Neuronal stem cell (in vitro differentiated cells): ENCODE data around the gene RABIF.
"Not testable (repeated sequence)": the region's sequence is repeated elsewhere in the genome, so short reads cannot be mapped to it uniquely, and the experiment has no call there.

Experiments
- DNase-seq: peaks from one replicate; pipeline ENCODE4 v3.0.0-alpha.2; 2013; ENCODE audit warnings: low spot score
- H2AFZ ChIP-seq: one replicate; pipeline ENCODE4 v1.6.1; 2013; ENCODE audit warnings: mild to moderate bottlenecking, low read length, inconsistent platforms
- H2AK5ac ChIP-seq: 2 replicates; pipeline ENCODE4 v1.6.1; 2013; ENCODE audit warnings: low read depth, mild to moderate bottlenecking, inconsistent platforms, low read length, moderate library complexity, mixed read lengths
- H2BK120ac ChIP-seq: 2 replicates; pipeline ENCODE4 v1.6.1; 2013; ENCODE audit warnings: low read depth, mild to moderate bottlenecking, inconsistent platforms, low read length, moderate library complexity, mixed read lengths
- H2BK12ac ChIP-seq: one replicate; pipeline ENCODE4 v1.6.1; 2013; ENCODE audit warnings: low read length, inconsistent platforms
- H2BK15ac ChIP-seq: 2 replicates; pipeline ENCODE4 v1.6.1; 2013; ENCODE audit warnings: mild to moderate bottlenecking, low read length, inconsistent platforms, mixed read lengths
- H2BK5ac ChIP-seq: one replicate; pipeline ENCODE4 v1.6.1; 2013; ENCODE audit warnings: inconsistent platforms, mild to moderate bottlenecking, low read length, moderate library complexity
- H3K14ac ChIP-seq: one replicate; pipeline ENCODE4 v1.6.1; 2013; ENCODE audit warnings: low read length, inconsistent platforms
- H3K18ac ChIP-seq: 2 replicates; pipeline ENCODE4 v1.6.1; 2013; ENCODE audit warnings: low read length, inconsistent platforms
- H3K23ac ChIP-seq: 2 replicates; pipeline ENCODE4 v1.6.1; 2013; ENCODE audit warnings: low read depth, mild to moderate bottlenecking, mixed read lengths, low read length, inconsistent platforms; ENCODE audit not compliant: poor library complexity
- H3K27ac ChIP-seq: replicated peaks from 3 replicates; pipeline ENCODE4 v1.5.1; 2013; ENCODE audit warnings: low read length, inconsistent platforms
- H3K27me3 ChIP-seq, 3 experiments: 2 replicates each; pipeline ENCODE4 v1.6.1; 2013; ENCODE audit warnings: low read length in 3 of 3, mild to moderate bottlenecking in 2 of 3, inconsistent platforms in 1 of 3, low read depth in 1 of 3, mixed read lengths in 1 of 3, moderate library complexity in 1 of 3; ENCODE audit not compliant: control insufficient read depth in 3 of 3, insufficient read depth in 3 of 3
- H3K36me3 ChIP-seq, 2 donors: replicated peaks in 1 of 2; 2 replicates each; pipeline ENCODE4 v1.6.1; 2013; ENCODE audit warnings: low read length in 2 of 2; ENCODE audit not compliant: control insufficient read depth in 2 of 2, insufficient read depth in 2 of 2
- H3K4ac ChIP-seq: 2 replicates; pipeline ENCODE4 v1.6.1; 2013; ENCODE audit warnings: inconsistent platforms, mild to moderate bottlenecking, low read length, moderate library complexity
- H3K4me1 ChIP-seq, 2 donors: 1 replicate in 1 of 2; 2 replicates in 1 of 2; pipeline ENCODE4 v1.6.1; 2013; ENCODE audit warnings: low read length in 2 of 2, low read depth in 1 of 2; ENCODE audit not compliant: control insufficient read depth in 2 of 2, insufficient read depth in 1 of 2
- H3K4me2 ChIP-seq: one replicate; pipeline ENCODE4 v1.6.1; 2013; ENCODE audit warnings: mild to moderate bottlenecking, low read length, inconsistent platforms; ENCODE audit not compliant: insufficient read depth, poor library complexity, severe bottlenecking
- H3K4me3 ChIP-seq, 2 donors: 2 replicates each; pipeline ENCODE4 v1.5.1; 2013; ENCODE audit warnings: low read length in 2 of 2, mild to moderate bottlenecking in 2 of 2, inconsistent platforms in 1 of 2, moderate library complexity in 1 of 2
- H3K79me1 ChIP-seq: one replicate; pipeline ENCODE4 v1.6.1; 2013; ENCODE audit warnings: low read depth, mild to moderate bottlenecking, inconsistent platforms, low read length, moderate library complexity
- H3K9ac ChIP-seq: one replicate; pipeline ENCODE4 v1.6.1; 2013; ENCODE audit warnings: mild to moderate bottlenecking, low read depth, low read length, inconsistent platforms; ENCODE audit not compliant: poor library complexity
- H3K9me3 ChIP-seq, 2 donors: replicated peaks in 1 of 2; 2 replicates each; pipeline versions ENCODE3 to v1.6.1; 2013; ENCODE audit warnings: low read length in 2 of 2, mild to moderate bottlenecking in 2 of 2, inconsistent platforms in 1 of 2, low read depth in 1 of 2, mixed read lengths in 1 of 2, moderate library complexity in 1 of 2; ENCODE audit not compliant: control insufficient read depth in 2 of 2, insufficient read depth in 1 of 2
- H4K8ac ChIP-seq: one replicate; pipeline ENCODE4 v1.6.1; 2013; ENCODE audit warnings: low read depth, mild to moderate bottlenecking, inconsistent platforms, low read length, moderate library complexity
- H4K91ac ChIP-seq: one replicate; pipeline ENCODE4 v1.6.1; 2013; ENCODE audit warnings: low read length, low read depth, mild to moderate bottlenecking, inconsistent platforms; ENCODE audit not compliant: poor library complexity
- WGBS, 2 donors: extraction: QIAGEN DNeasy Blood & Tissue Kit; methylation state at CpG; one replicate each; pipeline ENCODE4 v1.1.7; 2013; ENCODE audit warnings: missing lambda C conversion rate in 2 of 2, mixed read lengths in 1 of 2; ENCODE audit not compliant: insufficient read length in 2 of 2, insufficient replicate concordance in 1 of 2; ENCODE audit errors: extremely low coverage in 2 of 2; 5-methylcytosine and 5-hydroxymethylcytosine counted together

The RABIF gene

GRCh38 chr1:202919615-202920014, 30.7 kb upstream of the RABIF start:
- Histone ChIP-seq H3K14ac (no peak overlapping the region), H4K91ac (no peak overlapping the region), H2BK120ac (no peak overlapping the region), H2AK5ac (no peak overlapping the region), H3K4me2 (no peak overlapping the region), H2BK5ac (no peak overlapping the region), H2AFZ (no peak overlapping the region), H3K9ac (no peak overlapping the region), H3K9me3 (no peaks in the 10 kb centered on the region), H3K23ac (no peak overlapping the region), H4K8ac (no peak overlapping the region), H3K4ac (no peak overlapping the region), H2BK12ac (no peak overlapping the region), H3K36me3 (peaks cover 13 to 83% of the 10 kb centered on the region in 2 donors), H3K4me3 (no peak overlapping the region), H3K27ac (no peak overlapping the region), H3K18ac (no peak overlapping the region), H3K4me1 (no peaks in the 10 kb centered on the region), H2BK15ac (no peak overlapping the region), H3K79me1 (no peaks in the 10 kb centered on the region), H3K27me3 (no peaks in the 10 kb centered on the region)
- DNase-seq, result no peak

DNA sequence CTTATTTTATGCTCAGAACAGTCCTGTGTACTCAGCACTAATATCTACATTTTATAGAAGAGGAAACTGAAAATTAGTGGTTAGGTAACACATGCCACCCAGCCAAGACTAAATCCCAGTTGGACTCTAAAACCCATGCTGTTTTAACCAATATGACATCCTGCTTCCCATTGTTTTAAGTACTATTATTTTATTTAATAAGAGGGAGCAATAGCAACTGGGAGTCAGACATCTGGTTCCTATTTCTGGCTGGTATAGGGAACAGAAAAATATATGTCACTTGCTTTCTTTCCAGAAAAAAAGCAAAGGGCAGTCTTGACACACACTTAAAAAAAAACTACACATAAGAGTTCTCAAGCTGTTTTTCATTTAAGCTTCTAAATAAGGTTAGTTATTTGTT, 26.2 kb upstream of the RABIF start:
- peaks cover 25 to 96% of the 10 kb centered on the region in 2 donors for H3K36me3 ChIP-seq
- no peak overlapping the region for H3K9ac ChIP-seq
- no peaks in the 10 kb centered on the region for H3K9me3 ChIP-seq

GRCh38 chr1:202912476-202912875, 23.5 kb upstream of the RABIF start:
- no CpG with 5 or more reads among the region's 4 CpGs for WGBS, 2 donors
- DNase-seq, H3K18ac ChIP-seq, H3K4me1 ChIP-seq, H3K4me3 ChIP-seq, H3K9me3 ChIP-seq, H3K23ac ChIP-seq, H2AK5ac ChIP-seq, H3K14ac ChIP-seq, H3K27me3 ChIP-seq, H2BK12ac ChIP-seq, H3K4me2 ChIP-seq, H2BK120ac ChIP-seq, H3K27ac ChIP-seq, H4K91ac ChIP-seq, H3K4ac ChIP-seq, H2AFZ ChIP-seq, H3K9ac ChIP-seq, H2BK5ac ChIP-seq, H4K8ac ChIP-seq, H2BK15ac ChIP-seq, H3K79me1 ChIP-seq: not testable (repeated sequence)
- H3K36me3 ChIP-seq, result peaks cover 22 to 99% of the 10 kb centered on the region in 2 donors

More for the DNA sequence above, 26.2 kb upstream of the RABIF start:
- H2BK12ac ChIP-seq, result no peak overlapping the region
- H2BK120ac ChIP-seq, result no peak overlapping the region
- H2BK15ac ChIP-seq, result no peak overlapping the region
- H3K27ac ChIP-seq, result no peak overlapping the region
- H2AFZ ChIP-seq, result no peak overlapping the region
- H2AK5ac ChIP-seq, result no peak overlapping the region
- H4K8ac ChIP-seq, result no peak overlapping the region
- no peak overlapping the region for H3K23ac ChIP-seq
- H3K14ac ChIP-seq, result no peak overlapping the region
- no peaks in the 10 kb centered on the region for H3K27me3 ChIP-seq
- H4K91ac ChIP-seq, result no peak overlapping the region
- H3K4me2 ChIP-seq, result no peak overlapping the region
- DNase-seq, result no peak
- H3K18ac ChIP-seq, result no peak overlapping the region
- no peak overlapping the region for H3K4me3 ChIP-seq
- no peaks in the 10 kb centered on the region for H3K79me1 ChIP-seq
- no peaks in the 10 kb centered on the region for H3K4me1 ChIP-seq
- H2BK5ac ChIP-seq, result no peak overlapping the region
- H3K4ac ChIP-seq, result no peak overlapping the region

DNA sequence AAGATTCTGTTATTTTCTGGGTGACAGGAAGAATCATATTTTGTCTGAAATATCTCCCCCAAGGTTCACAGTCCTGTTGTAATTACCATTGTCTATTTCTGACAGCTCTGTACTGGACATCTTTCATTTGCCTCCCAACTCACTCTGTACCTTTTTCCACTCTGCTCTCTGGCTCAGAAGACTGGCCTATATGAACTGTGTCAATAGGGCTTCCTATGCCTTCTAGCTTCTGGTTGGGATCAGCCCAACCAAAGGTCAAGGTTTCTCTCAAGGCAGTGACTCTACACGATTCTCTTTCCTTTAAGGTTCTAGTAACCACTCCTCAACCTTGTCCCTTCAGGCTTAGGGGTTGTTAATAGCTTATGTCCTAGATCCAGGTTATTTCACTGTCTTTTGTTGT, 20.5 kb upstream of the RABIF start:
- H2BK15ac ChIP-seq, result no peak overlapping the region
- H4K8ac ChIP-seq, result no peak overlapping the region
- H3K18ac ChIP-seq, result no peak overlapping the region
- H2BK5ac ChIP-seq, result no peak overlapping the region
- no CpG with 5 or more reads among the region's 1 CpG for WGBS, 2 donors
- H3K4me1 ChIP-seq, result no peaks in the 10 kb centered on the region
- no peaks in the 10 kb centered on the region for H3K27me3 ChIP-seq
- no peak overlapping the region for H3K4me2 ChIP-seq
- H2BK120ac ChIP-seq, result no peak overlapping the region
- H2BK12ac ChIP-seq, result no peak overlapping the region
- no peak overlapping the region for H3K4me3 ChIP-seq
- no peak overlapping the region for H2AK5ac ChIP-seq
- no peak overlapping the region for H3K4ac ChIP-seq
- H3K9me3 ChIP-seq, result no peaks in the 10 kb centered on the region
- H3K9ac ChIP-seq, result no peak overlapping the region
- no peak overlapping the region for H3K23ac ChIP-seq
- no peak for DNase-seq
- no peak overlapping the region for H2AFZ ChIP-seq
- H3K27ac ChIP-seq, result no peak overlapping the region
- H4K91ac ChIP-seq, result no peak overlapping the region
- no peaks in the 10 kb centered on the region for H3K79me1 ChIP-seq
- peaks cover 16 to 89% of the 10 kb centered on the region in 2 donors for H3K36me3 ChIP-seq
- H3K14ac ChIP-seq, result no peak overlapping the region
